NCI-H2196 treated with DMSO at 0.1 percent for 48 hours (cell line): ENCODE measurements around the gene TMIGD3.

Experiments
- DNase-seq: peaks from one replicate; lab custom pipeline; 2025; ENCODE audit not compliant: unreplicated experiment; lab: John Stamatoyannopoulos, UW

Gene TMIGD3

GRCh38 chr1:111509997-111510375, 6.6 kb upstream of the TMIGD3 start:
- DNase-seq, result no peak

DNA sequence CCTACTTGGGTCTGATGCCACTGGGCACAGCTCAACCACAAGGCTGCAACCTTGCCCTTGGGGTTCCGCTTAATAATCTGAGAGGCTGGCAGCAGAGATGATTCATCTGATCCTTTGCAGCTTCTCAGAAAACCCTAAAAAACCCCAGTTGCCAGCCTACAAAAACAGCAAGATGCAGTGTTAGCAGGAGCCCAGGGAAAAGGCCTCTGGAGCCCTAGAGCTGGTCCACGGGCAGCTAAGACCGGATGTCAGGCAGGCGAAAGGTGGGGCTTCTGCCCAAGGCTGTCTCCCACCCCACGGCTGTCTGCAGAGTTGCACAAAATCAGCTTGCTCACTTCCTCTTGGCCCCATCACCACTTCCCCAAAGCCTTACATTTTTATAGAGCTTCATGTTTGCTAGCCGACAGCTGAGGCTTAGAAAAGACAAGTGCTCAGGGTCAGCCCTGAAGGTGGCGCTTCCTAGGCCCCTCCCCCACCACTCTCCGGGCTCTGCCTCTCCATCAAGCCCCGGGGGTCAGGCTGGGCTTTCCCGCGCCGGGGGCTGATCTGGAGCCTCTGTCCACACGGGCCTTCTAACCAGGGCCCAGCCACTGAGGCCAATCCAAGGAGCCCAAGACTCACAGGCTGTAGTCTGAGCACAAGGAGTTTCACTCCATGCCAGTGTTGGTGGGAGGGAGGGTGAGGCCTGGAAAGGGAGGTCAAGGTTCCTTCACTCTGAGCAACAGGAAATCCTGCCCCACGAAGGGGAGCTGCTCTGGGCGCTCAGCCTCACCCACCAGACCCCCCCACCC, 4.2 kb upstream of the TMIGD3 start:
- DNase-seq, result no peak

DNA sequence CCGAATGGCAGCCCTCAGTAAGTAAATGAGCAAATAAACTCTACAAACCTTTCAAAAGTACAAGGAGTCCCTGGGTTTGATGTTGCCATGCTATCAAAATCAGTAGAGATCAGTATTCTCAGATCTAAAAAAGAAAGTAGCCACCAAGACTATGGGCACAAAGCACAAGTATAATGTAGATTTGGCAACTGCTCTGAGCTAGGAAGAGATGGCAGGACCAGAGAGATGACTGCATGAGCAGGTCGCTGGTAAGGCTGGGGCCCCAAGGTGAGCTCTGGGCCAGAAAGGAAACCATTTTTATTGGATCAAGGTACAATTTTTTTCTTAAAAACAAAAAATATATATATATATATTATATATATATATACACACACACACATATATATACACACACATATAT, 3.1 kb upstream of the TMIGD3 start:
- no peak for DNase-seq

- DNase-seq, result no peak
Measured at GRCh38 chr1:111505641-111506119, 2.2 kb upstream of the TMIGD3 start.

DNA sequence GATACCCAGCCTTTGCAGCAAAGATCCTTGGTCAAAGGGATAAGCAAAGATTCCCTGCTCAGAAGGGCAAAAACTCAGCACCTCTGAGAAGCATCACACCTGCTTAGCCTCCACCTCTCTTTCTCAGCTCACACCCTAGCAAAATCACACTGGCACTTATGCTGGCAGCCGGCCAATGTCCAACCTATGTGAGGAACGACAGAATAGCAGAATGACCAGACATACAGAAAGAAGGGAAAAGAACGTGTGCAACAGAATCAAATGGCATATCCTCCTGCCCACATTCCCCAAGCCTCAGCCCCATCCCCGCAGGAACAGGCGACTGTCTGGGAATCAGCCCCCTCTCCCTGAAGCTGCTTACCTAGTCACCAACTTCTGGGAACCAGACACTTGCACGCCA, 664 bp upstream of the TMIGD3 start:
- no peak for DNase-seq

- DNase-seq, result no peak
Measured at GRCh38 chr1:111501645-111502044, 1.8 kb downstream of the TMIGD3 start.

GRCh38 chr1:111499026-111499785, 4.2 kb downstream of the TMIGD3 start:
- DNase-seq, result no peak

GRCh38 chr1:111497592-111497991, 5.8 kb downstream of the TMIGD3 start:
- DNase-seq, result no peak

DNA sequence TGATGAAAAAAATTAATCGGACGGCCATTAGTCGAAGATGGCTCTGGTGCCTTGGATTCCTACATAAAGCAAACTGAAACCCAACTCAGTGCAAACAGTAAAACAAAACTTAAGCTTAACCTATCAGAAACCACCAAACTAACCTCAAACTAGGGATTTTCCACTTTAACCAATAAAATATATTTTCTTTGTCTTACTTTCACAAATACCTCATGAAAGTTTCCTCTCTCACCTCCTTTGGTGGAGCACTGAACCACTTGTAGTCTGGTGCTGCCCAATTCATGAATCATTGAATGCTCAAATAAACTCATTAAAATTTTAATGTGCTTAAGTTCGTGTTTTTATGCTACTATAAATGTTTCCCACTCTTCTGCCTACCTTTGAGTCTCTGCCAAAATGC, 7.0 kb downstream of the TMIGD3 start:
- no peak for DNase-seq

DNA sequence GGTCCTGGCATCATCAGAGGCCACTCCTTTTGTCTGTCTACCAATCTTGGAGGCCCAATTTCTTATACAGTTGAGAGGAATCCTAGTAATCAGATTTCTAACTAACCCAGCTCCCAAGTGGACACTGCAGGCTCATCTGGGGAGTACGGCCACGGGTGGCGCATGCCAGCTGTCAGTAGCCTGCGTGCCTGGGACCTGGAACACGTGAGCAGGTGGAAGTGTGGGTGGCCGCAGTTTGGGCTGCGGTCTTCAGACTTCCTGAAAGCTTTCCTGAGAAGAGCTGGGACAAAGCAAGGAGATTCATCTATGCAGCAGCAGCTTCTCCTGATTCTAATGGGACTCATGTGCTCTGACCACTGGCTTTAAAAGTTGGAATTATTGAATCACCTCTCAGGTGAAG, 12.4 kb downstream of the TMIGD3 start:
- DNase-seq, result no peak

DNA sequence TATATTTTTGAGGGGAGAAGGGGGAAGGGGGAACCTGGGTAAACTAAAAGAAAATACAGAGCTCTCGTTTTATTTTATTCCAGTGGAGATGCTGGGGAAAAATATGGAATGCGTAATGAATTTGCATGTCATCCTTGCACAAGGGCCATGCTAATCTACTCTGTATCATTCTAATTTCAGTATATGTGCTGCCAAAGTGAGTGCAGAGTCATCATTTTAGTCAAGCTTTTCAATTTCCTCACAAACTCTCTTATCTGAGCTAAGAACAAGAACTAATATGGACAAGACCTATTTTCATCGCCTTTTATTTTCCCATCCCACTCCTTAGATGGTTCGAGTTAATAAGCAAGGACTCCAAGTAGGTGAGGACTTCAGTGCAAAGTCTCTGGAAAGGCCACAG, 13.2 kb downstream of the TMIGD3 start:
- no peak for DNase-seq

GRCh38 chr1:111489604-111490003, 13.8 kb downstream of the TMIGD3 start:
- DNase-seq, result no peak

DNA sequence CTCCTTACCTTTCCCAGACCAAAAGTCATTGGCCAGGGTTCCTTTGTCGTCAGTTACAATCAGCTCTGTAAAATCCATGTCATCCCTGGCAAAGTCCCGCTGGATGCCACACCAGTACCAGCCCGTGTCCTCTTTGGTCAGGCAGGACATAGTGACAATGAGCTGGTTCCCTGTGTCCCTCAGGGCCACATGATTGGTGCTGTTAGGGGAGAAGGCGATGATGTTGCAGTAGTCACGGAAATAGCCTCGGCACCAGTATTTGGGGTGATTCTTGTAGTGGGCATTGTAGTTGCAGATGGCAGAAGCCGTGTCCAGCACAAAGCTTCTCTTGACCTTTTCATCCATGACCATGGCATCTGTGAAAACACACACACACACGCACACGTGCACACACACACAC, 14.8 kb downstream of the TMIGD3 start:
- no peak for DNase-seq

GRCh38 chr1:111487133-111487532, 16.3 kb downstream of the TMIGD3 start:
- no peak for DNase-seq

DNA sequence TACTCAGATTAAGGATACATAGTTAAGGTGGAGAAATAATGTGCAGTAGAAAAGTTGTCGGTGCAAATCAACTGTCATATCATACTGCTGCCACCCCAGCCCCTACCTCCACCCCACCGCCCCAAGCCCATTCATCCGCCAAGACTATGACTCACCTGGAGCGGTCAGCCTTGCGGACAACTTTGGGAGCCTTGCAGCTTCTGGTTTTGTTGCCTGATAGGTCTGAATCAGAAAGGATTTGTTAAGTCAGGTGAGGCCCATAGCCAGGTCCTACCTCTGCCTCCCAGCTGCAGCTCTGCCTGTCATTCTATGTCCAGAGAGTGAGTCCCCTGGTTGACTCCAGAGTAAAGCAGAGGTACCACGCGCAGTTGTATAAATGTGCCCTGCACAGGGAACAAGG, 17.0 kb downstream of the TMIGD3 start:
- no peak for DNase-seq

DNA sequence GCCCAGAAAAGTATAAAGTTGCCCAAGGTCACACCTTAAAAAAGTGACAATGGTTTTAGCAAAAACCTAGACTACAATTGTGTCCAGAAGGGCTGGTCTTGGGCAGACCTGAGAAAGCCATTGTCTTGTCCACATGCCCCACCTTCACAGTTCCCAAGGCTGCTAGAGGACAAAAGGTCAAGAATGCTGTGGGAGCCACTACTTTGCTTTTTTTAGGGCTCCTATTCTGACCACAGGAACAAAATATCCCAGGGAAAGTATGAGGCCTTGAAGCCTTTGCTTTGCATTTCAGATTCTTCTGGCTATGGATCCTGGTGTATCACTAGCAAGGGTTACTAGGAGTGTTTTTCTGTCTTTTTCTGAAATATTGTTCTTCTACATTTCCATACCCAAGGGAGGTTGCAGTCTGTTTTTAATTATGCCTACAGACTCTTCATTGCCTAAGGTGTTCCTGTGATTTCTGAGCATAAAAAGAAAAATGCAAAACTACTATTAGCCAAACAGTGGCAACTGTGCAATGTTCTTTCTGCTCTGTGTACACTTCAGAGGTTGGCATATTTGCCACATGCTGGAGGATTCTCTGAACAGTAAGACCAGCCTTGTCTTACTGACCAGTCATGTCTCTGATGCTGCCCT, 18.9 kb downstream of the TMIGD3 start:
- no peak for DNase-seq

GRCh38 chr1:111483876-111484275, 19.6 kb downstream of the TMIGD3 start:
- DNase-seq, result no peak

DNA sequence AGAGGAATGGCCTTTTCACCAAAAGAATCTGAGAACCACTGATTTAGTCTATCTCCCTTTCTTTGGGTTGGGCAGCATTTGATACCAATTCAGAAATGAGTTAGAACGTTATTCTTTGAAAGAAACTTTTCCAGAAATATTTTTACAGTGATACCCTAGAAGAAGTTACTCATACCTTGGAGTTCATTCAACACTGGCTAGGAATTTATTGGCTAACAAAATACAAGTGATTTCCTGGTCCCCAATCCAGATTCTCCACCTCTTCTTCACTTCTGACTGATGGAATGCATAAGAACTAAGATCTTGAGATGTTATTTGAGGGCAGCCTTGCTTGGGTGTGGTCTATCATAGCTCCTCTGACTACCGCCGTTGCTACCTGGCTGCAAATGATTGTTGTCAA, 20.3 kb downstream of the TMIGD3 start:
- no peak for DNase-seq

DNA sequence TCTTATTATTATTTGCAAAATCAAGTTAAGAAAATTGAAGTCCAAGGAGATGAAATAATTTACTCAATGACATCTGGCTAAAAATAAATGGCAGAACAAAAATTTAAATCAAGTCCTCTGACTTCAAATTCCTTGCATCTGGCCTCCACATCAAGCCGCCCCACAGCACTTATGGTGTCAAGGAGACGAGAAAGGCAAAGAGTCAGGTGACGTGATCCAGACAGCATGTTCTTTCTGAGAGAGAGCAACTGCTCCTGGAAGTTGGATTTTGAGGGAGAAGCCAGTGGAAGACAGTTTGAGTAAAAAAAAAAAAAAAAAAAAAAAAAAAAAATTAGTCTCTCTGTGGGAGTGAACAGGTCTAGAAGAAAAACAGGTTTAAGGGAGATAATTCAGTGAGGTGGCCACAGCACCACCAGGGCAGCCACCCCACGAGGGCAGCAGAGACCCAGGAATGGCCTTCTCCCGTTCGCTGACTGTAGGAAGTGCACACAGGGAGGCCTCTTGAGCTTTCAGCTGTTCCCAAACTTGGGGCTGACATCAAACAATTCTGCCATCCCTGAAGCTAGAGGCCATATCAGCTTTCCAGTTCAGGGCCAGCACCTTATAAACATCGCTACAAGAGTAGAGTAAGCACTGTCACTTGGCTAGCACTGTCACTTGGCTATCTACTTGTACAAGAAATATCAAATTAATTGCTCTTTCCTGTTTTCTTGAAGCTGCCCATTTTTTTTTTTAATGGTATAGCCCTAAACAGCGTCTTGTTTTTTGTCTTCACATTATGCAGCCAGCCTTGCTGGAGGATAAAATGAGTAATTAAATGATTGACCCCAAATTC, 21.8 kb downstream of the TMIGD3 start:
- peak; percentile 70 for DNase-seq

DNA sequence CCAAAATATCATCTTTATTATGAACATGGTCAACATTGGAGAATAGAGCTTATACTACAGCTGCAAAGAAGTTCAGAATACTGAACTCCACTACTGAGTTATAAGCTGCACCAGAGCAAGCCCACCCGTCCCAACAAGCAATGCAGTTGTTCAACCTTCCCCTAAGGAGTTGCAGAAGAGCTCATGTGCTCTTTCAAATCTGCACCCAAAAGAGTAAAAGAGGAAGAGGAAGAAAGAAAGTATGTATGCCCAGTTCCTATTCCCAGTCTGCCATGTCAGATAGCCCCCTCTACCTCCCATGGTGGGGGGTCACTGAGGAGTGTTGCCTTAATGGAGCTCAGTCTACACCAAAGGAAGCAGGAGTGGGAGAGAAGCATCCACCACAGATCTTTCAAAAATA, 22.8 kb downstream of the TMIGD3 start:
- DNase-seq, result no peak

- DNase-seq, result no peak
Measured at GRCh38 chr1:111476761-111477309, 26.6 kb downstream of the TMIGD3 start.
